Hippocampal formation (tissue), 2 donors: ENCODE measurements around the gene FCER1G.
"Not testable (repeated sequence)": the region's sequence is repeated elsewhere in the genome, so short reads cannot be mapped to it uniquely, and the experiment has no call there.

Experiments
- DNase-seq, 2 donors: peaks; one replicate each; lab custom pipeline; 2025; lab: John Stamatoyannopoulos, UW

Gene FCER1G

DNA sequence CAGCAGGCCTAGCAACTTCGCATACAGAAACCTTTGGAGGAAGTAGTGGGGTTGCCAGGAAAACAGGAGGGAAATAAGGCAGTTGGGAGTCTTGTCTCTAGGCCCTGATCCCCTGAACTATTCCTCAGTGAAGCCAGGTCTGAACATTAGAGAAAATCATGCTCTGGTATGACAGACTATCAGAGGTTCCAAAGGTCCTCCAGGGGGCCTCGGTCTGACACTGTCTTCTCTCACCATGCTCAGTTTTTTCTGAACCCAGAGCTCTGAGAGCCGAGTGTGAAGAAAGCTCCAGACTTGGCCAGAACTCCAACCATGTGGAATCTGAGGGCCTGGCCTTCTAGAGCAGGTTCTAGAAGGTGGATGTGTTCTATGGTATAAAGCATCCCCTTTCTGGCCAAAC, 14.8 kb downstream of the FCER1G start:
- DNase-seq: no peak

DNA sequence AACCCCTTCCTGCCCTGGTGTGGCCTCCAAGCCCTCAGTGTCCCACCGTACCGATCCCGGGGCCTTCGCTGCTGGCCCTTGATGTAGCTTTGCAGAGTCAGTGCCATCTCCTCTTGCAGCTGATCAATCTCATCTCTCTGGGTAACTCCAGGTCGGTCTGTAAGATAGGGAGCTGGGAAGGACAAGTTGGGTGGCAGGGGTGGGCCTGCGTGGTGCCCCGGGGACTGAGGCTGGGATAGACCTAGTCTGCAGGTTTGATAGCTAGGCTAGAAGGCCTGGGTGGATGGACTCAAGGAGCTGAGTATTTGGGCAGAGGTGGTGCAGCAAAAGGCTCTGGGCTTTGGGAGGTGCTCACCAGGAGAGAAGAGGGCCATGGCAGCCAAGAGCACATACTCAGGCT, 15.7 kb downstream of the FCER1G start:
- DNase-seq: no peak

GRCh38 chr1:161233102-161233501, 18.0 kb downstream of the FCER1G start:
- DNase-seq: no peak

GRCh38 chr1:161235957-161236775, 21.1 kb downstream of the FCER1G start:
- DNase-seq: no peak

DNA sequence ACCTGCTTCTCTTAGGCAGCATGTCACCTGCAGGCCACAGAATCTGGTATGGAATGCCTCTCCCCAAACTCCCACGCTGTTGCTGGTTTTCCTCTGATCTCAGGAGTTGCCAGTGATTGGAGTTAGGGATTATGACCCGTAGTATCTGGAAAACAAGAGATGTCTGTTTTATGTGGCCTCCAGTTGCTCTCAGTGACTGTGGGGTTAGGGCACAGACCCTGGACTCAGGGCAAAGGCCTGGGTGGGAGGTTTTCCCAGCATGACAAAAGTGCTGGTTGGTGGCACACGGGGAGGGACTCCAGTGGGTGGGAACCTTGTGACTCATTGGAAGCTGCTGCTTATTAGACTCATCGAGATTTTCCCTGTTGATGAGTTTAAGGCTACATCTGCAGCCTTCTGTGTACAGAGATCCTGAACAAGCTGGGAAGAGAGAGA, 23.0 kb downstream of the FCER1G start, which contains the start of gene NR1I3:
NR1I3 (minus strand) TSS at position 165 of the 435 bp plus-strand sequence. CDS start 1,638 bp downstream, outside the sequence.
- DNase-seq: no peak

DNA sequence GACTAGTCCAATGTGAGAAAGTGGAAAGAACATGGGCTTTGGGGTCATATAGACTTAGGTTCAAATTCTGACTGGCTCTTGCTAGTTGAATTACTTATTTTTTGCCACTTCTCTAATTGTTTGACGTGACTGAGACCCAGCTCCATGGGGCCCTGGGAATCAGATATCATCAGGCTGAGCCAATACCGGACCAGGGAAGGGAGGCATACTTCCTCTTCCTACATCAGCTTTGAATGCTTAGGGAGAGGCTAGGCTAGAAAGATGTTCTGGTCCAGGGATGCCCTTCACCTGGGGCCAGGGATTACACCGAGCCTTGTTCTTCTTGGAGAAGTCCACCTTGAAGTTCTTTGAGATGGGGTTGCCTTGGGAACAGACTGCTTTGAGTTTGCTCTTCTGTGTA, 26.6 kb downstream of the FCER1G start:
- DNase-seq: no peak

DNA sequence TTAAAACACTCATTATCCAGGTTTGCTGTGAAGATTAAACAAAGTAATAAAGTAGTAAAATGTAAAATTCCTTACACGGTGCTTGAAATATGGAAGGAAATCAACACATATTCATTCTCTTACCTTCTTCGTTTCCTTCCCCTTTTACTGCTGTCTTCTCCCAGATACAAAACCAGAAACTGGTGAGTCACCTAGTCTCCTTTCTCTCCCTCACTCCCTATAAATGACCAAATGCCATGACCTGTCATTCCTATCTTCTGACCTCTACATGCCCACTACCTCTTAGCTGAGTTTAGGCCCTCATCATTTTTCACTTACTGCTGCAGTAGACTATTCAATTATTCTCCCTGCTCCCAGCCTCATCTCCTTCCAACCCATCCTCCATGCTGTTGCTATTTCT, 27.2 kb downstream of the FCER1G start:
- no peak for DNase-seq

- DNase-seq: no peak
Observed at GRCh38 chr1:161244888-161245287, 29.8 kb downstream of the FCER1G start.

- DNase-seq: not testable (repeated sequence)
Observed at GRCh38 chr1:161250100-161250499, 35.0 kb downstream of the FCER1G start.

- DNase-seq: no peak
Observed at GRCh38 chr1:161250829-161251228, 35.7 kb downstream of the FCER1G start.

DNA sequence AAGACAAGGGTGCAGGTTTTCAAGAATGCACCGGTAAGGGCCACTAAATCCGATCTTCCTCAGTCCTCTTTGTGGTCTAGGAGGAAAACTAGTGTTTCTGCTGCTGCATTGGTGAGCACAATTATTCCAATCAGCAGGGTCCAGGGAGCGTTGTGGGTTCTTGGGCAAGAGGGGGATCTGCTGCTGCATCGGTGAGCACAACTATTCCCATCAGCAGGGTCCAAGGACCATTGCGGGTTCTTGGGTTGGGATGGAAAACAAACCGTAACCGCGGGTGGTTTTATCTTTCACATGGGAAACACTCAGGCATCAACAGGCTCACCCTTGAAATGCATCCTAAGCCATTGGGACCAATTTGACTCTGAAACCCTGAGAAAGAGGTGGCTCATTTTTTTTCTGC, 36.5 kb downstream of the FCER1G start:
- DNase-seq: no peak

DNA sequence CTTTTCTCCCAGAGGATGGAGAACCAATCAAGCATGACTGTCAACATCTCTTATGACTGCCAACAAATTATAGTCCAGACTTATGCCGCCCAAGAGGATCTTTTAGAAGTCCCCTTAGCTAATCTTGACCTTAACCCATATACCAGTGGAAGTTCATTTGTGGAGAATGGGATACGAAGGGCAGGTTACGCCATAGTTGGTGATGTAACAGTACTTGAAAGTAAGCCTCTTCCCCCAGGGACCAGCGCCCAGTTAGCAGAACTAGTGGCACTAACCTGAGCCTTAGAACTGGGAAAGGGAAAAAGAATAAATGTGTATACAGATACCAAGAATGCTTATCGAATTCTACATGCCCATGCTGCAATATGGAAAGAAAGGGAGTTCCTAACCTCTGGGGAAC, 40.2 kb downstream of the FCER1G start:
- DNase-seq: not testable (repeated sequence)

- DNase-seq: not testable (repeated sequence)
Observed at GRCh38 chr1:161255955-161256520, 40.9 kb downstream of the FCER1G start.

DNA sequence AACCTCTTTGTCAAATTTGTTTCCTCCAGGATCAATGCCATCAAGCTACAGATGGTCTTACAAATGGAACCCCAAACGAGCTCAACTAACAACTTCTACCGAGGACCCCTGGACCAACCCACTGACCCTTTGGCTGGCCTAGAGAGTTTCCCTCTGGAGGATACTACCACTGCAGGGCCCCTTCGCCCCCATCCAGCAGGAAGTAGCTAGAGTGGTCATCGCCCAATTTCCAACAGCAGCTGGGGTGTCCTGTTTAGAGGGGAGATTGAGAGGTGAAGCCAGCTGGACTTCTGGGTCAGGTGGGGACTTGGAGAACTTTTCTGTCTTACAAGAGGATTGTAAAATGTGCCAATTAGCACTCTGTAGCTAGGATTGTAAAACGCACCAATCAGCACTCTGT, 42.0 kb downstream of the FCER1G start:
- DNase-seq: not testable (repeated sequence)

- peak; percentile 45 for DNase-seq
Observed at GRCh38 chr1:161258439-161259344, 43.6 kb downstream of the FCER1G start, which contains the start of gene PCP4L1. TSS of gene PCP4L1 (plus strand) at chr1:161258745. CDS start at chr1:161258975, 230 bp downstream.

DNA sequence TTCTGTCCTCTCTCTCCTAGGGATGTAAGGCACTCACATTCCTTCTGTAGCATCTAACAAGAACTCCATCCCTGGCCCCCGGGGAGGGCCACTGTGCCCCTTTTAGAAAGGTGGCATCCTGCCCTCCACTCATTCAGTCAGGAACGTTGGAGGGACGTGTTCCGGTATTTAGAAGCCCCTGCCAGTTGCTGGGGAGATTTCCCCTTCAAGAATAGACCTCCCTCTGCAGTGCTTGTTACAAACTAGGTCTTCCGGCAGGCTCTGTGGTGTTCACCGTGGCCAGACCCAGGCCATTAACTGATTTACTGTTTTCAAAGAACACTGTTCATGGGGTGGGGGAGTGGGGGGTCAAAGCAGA, 44.2 kb downstream of the FCER1G start:
- no peak for DNase-seq

GRCh38 chr1:161259765-161260164, 44.7 kb downstream of the FCER1G start:
- no peak for DNase-seq

GRCh38 chr1:161260376-161261260, 45.5 kb downstream of the FCER1G start:
- no peak for DNase-seq

DNA sequence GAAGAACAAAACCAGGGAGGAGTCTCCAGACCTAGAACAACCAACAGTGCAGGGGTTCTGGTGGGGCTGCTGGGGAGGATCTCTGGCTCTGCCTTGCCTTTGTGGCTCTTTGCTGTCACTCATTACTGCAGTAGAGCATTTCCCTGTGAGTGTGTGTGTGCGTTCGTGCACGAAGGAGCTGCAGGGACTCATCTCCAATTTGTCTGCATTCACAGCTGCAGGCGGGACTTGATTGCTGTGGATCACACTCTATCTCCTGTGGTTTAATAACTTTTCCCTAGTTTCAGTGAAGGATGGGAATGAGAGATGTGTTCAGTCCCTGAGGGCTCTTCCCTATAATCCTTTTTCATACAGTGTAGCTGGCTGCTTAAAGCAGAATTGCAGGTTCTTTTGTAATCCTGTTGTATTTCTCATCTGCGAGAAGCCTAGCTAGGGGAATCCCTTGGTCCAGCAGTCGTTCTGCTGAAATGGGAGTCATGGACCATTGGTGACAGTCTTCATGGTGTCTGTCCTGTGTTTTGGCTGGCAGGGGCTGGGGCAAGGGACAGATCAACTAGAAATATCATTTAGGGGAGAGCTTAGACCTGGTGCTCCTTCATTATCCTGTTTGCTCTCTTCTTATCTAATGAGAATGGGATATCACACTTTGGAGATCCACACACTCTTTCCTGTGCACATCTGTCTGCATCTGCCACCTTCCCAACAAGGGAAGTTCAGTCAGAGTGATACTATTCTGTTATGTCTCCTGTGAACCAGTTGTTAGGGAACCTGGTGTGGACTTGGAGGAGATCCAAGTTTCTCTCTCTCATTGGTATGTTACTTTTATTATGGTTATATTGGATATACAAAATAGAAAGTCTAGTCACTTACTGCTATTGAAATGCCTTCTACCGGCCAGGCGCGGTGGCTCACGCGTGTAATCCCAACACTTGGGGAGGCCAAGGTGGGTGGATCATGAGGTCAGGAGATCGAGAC, 46.5 kb downstream of the FCER1G start:
- no peak for DNase-seq

GRCh38 chr1:161265305-161265704, 50.2 kb downstream of the FCER1G start:
- DNase-seq: no peak
